Hindlimb muscle (tissue), 1 donor: ENCODE data around the gene LSM2. TPM values are rescaled to one million over a fixed set of nuclear protein-coding genes. Genes with fewer than 3 reads are reported as not detected.
"Not testable (repeated sequence)": the region's sequence is repeated elsewhere in the genome, so short reads cannot be mapped to it uniquely, and the experiment has no call there.

Source experiments
- DNase-seq: peaks from one replicate; pipeline ENCODE4 v3.0.0-alpha.2; 2013
- polyA plus RNA-seq: library from polyadenylated mRNA; unstranded; fragments of 120-200 nt; gene quantifications from one replicate; pipeline ENCODE4 v1.2.1, GENCODE V29; 2013; ENCODE audit not compliant: insufficient read length

Gene LSM2
- 51.7 TPM for polyA plus RNA-seq

GRCh38 chr6:31806470-31807272 is at the start of gene LSM2:
Gene LSM2 (minus strand): TSS chr6:31806966. CDS start chr6:31806757, 209 bp downstream.
- DNase-seq = peak; percentile 97

DNA sequence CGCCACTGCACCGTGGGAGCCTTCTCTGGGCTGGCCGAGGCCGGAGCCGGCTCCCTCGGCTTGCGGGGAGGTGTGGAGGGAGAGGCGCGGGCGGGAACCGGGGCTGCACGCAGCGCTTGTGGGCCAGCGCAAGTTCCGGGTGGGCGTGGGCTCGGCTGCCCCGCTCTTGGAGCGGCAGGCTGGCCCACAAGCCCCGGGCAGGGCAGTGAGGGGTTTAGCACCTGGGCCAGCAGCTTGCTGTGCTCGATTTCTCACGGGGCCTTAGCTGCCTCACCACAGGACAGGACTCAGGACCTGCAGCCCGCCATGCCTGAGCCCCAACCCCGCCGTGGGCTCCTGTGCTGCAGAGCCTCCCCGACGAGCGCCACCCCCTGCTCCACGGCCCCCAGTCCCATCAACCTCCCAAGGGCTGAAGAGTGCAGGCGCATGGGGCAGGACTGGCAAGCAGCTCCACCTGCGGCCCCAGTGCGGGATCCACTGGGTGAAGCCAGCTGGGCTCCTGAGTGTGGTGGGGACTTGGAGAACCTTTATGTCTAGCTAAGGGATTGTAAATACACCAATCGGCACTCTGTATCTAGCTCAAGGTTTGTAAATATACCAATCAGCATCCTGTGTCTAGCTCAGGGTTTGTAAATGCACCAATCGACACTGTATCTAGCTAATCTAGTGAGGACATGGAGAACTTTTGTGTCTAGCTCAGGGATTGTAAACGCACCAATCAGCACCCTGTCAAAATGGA is 45.4 kb upstream of the LSM2 start:
- not testable (repeated sequence) for DNase-seq

GRCh38 chr6:31851485-31851832 is 44.7 kb upstream of the LSM2 start:
- no peak for DNase-seq

DNA sequence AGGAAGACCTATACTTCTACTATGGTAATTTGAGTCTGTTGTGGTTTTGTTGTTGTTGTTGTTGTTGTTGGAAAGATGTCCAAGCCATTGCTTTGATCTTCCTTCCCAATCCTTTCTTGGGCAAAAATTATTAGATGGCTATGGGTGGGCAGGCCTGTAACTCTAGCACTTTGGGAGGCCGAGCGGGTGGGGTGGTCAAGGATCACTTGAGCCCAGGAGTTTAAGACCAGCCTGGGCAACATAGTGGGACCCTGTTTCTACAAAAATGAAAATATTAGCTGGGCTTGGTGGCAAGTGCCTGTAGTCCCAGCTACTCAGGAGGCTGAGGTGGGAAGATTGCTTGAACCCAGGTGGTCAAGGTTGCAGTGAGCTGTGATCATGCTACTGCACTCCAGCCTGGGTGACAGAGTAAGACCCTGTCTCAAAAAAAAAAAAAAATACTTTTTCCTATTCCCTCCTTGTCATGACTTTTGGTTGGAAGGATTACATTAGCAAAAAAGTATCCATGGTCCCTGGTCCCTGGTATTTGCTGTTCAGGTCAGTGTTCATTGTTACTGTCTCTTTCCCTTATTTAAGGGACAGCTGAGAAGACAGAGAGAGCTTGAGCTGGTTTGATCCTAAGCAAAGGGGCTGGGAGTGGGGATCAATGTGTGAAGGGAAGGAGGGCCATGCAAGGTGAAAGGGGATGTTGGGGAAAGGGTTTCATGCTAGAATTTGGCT is 44.2 kb upstream of the LSM2 start:
- no peak for DNase-seq

GRCh38 chr6:31847276-31847978 is 40.7 kb upstream of the LSM2 start:
- DNase-seq = no peak

DNA sequence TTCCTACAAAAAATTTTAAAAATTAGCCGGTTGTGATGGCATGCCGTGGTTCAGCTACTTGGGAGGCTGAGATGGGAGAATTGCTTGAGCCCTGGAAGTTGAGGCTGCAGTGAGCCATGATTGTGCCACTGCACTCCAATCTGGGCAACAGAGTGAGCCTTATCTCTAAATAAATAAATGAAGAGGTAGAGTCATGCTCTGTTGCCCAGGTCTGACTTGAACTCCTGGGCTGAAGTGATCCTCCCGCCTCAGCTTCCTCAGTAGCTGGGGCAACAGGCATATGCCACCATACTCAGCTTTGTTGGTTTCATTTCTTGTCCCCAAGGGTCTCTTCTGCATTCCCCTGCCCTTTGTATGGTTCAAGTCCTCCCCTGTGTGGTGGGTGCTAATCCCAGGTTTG is 37.7 kb upstream of the LSM2 start:
- no peak for DNase-seq

DNA sequence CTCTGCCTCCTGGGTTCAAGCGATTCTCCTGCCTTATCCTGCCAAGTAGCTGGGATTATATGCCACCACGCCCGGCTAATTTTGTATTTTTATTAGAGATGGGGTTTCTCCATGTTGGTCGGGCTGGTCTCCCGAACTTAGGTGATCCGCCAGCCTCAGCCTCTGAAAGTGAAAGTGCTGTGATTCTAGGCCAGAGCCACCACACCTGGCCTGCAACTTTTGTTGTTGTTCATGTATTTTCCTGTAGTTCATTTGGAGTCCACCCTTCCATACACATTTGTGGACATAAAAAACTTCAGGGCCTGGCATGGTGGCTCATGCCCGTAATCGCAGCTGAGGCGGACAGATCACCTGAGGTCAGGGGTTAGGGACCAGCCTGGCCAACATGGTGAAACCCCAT is 35.3 kb upstream of the LSM2 start:
- DNase-seq = no peak

GRCh38 chr6:31839779-31840126 is 33.0 kb upstream of the LSM2 start:
- DNase-seq = not testable (repeated sequence)

DNA sequence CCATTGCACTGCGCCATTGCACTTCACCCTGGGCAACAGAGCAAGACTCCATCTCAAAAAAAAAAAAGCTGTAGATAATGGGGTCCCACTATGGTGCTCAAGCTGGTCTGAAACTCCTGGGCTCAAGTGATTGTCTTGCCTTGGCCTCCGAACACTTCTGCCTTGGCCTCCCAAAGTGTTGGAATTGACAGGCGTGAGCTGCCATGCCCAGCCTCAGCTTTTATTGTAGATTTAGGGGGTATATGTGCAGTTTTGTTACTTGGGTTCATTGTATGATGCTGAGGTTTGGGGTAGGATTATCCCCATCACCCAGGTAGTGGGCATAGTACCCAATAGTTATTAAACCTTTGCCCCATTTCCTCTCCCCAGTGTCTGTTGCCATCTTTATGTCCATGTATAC is 32.2 kb upstream of the LSM2 start:
- no peak for DNase-seq

DNA sequence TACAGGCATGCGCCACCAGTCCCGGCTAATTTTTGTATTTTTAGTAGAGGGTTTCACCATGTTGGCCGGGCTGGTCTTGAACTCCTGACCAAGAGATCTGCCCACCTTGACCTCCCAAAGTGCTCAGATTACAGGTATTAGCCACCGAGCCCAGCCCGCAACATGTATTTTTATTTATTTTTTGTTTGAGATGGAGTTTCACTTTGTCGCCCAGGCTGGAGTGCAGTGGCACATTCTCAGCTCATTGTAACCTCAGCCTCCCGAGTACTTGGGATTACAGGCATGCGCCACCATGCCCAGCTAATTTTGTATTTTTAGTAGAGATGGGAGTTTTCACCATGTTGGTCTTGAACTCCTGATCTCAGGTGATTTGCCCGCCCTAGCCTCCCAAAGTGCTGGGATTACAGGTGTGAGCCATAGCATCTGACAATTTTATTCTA is 31.4 kb upstream of the LSM2 start:
- not testable (repeated sequence) for DNase-seq

- no peak for DNase-seq
Observed at GRCh38 chr6:31837369-31838113, 30.8 kb upstream of the LSM2 start.

DNA sequence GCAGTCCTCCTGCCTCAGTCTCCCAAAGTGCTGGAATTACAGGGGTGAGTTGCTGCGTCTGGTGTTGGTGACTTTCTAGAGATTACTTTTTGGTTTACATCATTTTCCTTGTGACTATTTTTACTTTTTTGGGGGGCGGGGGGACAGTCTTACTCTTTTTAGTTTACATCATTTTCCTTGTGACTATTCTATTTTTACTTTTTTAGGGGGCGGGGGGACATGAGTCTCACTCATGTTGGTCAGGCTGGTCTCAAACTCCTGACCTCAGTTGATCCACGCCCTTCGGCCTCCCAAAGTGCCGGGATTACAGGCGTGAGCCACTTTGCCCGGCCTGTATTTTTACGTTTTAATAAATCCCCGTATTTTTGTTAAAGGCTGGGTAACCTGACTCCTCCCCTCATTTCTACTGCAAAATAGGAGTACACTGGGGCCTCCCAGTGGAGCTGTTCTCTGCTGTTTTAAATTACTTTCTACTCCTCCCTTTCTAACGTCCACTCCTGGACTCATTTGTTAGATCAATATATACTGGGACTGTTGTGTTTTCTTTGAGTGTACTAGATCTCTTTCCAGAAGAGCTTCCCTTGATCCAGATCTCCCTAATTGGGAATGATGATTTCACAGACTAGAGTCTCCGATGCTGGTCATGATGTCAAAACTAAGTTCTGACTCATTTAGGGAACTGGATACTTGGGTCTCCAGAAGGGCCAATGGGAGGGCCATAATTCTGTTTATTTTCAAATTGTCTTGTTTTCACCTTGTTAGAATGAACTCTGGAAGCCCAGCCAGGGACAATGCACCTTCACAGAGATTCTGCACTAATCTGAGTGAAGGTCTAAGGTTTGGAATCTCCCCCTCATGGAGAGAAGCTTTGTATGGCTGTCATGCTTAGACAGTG is 30.0 kb upstream of the LSM2 start:
- no peak for DNase-seq

GRCh38 chr6:31836047-31836473 is 29.3 kb upstream of the LSM2 start:
- DNase-seq = no peak

DNA sequence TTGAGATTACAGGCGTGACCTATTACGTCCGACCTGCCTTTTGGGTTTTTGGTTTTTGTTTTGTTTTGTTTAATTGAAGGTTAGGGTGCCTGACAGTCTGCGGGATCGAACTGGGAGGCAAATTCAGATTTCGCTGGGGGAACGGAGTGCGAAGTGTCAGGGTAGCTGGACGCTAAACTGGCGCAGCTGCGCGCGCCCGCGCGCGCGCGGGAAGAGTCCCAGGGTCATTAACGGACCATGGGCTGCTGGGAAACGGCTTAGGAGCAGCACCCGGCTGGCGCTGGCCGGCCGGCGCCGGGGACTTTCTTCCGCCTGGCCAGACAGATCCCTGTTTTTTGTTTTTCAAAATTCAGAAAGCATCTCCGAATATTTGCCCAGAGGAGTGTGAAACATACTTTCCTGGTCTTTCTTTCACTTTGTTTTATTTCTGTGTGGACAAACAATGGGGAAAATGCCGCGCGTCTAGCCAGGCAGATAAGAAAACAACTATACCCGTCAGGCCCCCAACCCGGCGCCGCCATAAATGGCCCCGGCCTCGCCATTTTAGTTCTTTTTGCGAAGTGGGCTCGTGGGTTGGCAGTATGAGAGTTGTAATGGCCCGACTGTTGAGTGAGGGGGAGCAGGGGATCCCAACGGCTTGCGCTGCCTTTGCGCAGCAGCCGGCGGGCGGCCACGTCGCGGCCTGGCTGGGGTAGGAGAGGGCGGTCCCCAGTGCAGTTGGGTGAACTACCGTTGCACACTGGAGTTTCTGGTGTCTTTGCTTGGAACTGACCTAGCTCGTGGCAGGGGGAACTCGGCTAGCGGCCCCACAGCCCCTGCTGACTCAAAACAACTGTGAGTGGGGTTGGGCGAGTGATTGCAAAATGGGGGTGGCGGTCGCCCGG is 27.8 kb upstream of the LSM2 start:
- peak; percentile 94 for DNase-seq

GRCh38 chr6:31831350-31832215 is 24.8 kb upstream of the LSM2 start:
- no peak for DNase-seq

- DNase-seq = no peak
Observed at GRCh38 chr6:31830886-31831335, 24.1 kb upstream of the LSM2 start.

DNA sequence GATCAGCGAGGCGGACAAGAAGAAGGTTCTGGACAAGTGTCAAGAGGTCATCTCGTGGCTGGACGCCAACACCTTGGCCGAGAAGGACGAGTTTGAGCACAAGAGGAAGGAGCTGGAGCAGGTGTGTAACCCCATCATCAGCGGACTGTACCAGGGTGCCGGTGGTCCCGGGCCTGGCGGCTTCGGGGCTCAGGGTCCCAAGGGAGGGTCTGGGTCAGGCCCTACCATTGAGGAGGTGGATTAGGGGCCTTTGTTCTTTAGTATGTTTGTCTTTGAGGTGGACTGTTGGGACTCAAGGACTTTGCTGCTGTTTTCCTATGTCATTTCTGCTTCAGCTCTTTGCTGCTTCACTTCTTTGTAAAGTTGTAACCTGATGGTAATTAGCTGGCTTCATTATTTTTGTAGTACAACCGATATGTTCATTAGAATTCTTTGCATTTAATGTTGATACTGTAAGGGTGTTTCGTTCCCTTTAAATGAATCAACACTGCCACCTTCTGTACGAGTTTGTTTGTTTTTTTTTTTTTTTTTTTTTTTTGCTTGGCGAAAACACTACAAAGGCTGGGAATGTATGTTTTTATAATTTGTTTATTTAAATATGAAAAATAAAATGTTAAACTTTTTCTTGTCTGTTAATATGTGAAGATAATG is 23.0 kb upstream of the LSM2 start:
- peak; percentile 67 for DNase-seq
